HG02759 (cell line): ENCODE results near the gene BHLHE23.

Source experiments
- ATAC-seq: cut with Tn5 transposase; IDR thresholded peaks from one replicate; pipeline ENCODE4 v1.9.1; 2021; ENCODE audit warnings: mild to moderate bottlenecking, moderate library complexity; ENCODE audit not compliant: unreplicated experiment

Gene BHLHE23

DNA sequence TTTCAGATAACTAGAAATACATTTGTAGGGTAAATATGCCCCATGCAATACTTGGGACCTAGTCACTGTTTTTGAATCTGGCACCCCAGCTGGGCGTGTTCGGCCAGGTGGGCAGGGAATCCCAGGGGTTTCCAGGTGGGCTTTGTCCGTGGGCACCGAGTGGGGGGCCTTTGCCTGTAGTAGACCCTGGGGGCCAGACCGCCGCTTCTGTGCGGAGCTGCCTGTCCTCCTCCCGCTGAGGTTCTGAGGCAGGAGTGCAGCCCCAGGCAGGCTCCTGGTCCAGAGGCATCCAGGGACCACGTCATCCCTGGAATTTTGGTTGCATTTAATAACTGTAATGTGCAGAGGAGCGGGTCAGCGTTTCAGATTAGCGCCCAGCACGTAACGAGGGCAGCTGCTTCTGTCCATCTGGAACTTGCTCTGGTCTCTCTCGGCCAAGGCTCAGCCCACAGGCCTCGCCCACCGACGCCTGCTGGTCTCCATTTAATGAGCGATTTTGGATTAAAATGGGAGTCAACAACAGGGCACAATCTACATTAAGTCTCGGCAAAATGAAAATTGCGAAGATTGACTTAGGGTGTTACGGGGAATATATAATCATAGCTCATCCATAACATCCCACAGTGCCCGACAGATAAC lies 12.8 kb downstream of the BHLHE23 start:
- ATAC-seq: no peak

DNA sequence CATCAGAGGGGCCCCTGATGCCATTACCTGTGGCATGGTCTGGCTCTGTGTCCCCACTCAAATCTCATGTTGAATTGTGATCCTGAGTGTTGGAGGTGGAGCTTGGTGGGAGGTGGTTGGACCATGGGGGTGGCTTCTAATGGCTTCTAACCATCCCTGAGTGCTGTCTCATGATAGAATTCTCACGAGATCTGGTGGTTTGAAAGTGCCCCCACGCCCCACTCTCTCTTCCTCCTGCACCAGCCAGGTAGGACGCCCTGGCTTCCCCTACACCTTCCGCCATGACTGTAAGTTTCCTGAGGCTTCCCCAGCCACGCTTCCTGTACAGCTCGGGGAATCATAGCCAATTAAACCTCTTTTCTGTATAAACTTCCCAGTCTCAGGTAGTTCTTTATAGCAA lies 14.9 kb downstream of the BHLHE23 start:
- ATAC-seq: no peak

- ATAC-seq: no peak
These were observed 15.5 kb downstream of the BHLHE23 start for GRCh38 chr20:62991196-62991807.

- no peak for ATAC-seq
These were observed 16.4 kb downstream of the BHLHE23 start for GRCh38 chr20:62990306-62990825.

DNA sequence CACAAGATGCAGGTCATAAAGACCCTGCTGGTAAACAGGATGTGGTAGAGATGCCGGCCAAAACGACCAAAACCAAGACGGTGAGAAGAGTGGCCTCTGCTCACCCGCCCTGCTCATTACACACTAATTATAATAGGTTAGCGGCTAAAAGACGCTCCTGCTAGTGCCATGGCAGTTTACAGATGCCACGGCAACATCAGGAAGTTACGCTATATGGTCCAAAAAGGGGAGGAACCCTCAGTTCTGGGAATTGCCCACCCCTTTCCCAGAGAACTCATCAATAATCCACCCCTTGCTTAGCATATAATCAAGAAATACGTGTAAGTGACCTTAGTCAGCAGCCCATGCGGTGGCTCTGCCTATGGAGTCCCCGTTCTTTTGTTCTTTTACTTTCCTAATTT lies 17.6 kb downstream of the BHLHE23 start:
- no peak for ATAC-seq

- no peak for ATAC-seq
These were observed 19.6 kb downstream of the BHLHE23 start for GRCh38 chr20:62987114-62987513.

GRCh38 chr20:62986257-62986800 lies 20.4 kb downstream of the BHLHE23 start:
- ATAC-seq: no peak

DNA sequence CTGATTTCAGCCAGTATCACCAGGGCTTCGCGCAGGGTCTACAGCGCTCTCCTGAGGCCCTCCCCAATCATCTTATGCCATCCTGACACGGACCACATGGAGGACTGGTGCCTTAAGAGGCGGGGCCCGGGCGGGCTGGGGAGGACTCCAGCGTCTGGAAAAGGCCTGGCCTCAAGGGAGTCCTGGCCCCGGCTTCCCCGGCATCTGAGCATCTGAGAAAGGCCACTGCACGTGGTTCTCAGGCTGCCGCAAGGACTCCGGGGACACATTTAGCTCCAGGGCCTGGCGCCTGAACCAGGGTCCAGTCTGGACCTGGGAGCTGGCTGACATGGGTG lies 21.4 kb downstream of the BHLHE23 start:
- no peak for ATAC-seq

DNA sequence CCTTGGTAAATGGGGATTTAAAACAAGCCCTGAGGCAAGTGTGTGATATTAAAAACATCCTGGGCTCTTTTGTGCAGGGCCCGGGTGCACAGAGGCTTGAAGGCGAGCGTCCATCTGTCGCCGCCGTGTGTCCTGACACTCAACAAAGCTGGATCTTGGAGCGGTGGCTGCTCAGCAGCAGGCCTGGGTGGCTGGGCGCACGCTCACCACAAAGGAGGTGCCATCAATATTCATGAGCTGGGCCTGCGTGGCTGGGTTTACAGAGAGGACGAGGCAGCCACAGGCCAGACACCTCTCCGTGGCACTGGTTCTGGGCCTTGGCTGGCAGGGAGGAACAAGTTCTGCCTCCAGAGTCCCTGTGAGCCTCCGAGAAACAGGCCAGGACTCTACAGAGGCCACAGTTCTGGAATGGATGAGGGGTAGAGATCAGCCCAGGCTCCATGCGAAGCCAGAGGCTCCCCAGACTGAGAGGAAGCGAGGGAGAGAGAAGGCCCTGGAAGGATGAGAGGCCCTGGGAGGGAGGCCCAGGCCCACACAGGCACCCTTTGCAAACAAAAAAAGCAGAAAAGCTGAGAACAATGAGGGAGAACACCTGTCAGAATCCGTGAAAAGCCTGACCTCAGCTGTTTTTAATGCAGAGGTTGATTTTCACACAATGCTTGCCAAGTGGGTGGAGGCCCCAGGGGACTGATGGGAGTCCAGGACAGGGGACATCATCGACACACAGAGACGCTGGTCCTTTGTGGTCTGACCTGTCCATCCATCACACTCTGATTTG lies 21.9 kb downstream of the BHLHE23 start:
- no peak for ATAC-seq

- no peak for ATAC-seq
These were observed 23.6 kb downstream of the BHLHE23 start for GRCh38 chr20:62983210-62983609.

GRCh38 chr20:62982124-62983075 lies 24.4 kb downstream of the BHLHE23 start:
- ATAC-seq: no peak

DNA sequence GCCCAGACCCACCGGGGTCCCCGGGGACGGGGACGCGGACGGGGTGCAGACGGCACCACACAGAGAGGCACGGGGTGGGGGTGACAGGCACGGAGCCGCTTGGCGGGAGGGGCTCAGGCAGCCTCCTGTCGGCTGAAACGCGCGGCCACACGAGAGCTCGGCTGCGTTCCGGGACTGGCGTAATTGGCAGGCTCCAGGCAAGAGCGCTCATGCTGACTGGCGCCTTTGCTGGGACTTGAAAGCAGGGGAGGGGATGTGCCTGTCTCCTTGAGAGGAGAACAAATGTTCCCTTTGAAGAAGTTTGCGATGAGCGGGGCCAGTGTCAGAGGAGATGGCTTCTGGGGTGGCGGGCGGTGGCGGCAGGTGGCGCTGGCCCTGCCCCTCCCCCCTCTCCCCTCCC lies 25.8 kb downstream of the BHLHE23 start:
- no peak for ATAC-seq

DNA sequence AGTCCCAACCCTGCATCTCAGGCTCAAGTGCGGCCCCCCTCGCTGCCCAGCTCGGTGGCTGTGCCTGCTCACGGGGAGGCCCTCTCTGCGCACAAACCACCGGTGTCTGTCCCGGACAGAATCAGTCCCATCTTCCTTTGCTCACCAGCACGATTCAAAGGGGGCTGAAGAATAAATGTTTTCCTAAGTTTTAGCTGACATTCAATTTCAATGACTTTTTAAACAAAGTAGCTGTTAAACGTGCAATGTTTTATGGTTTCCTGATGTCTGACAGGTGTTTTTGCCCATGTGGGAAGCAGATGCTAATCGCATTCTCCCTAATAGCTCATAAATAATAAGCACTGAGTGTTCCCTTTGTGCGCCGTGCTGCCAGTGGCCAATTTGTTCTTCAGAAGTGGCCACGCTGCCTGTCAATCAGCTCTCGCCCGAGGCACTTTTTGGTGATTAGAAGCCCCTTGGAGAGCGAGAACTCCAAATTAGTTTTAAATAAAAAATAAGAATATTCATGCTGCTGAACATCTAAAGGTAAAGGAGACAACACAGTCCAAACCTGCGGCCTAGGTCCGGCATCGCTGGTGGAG lies 26.3 kb downstream of the BHLHE23 start:
- no peak for ATAC-seq

- ATAC-seq: no peak
These were observed 26.8 kb downstream of the BHLHE23 start for GRCh38 chr20:62979876-62980373.

- ATAC-seq: no peak
These were observed 27.5 kb downstream of the BHLHE23 start for GRCh38 chr20:62979310-62979709.

DNA sequence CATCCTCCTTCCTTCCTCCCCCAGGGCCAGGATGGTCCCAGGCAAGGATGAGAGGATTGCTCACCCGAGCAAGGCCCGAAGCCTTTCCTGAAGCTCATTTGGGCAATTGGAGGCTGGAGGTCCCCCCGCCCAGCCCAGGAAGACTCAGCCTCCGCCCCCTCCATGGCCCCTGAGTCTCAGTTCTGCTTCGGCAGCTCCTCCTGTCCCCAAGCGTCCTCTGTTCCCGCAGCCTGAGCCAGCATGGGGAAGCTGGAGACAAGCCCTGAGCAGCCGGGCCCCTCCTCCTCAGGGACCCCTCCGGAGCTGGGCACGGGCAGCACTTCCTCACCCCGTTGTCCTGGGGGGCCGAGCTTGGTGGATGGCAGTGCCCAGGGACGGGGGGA lies 28.2 kb downstream of the BHLHE23 start:
- ATAC-seq: no peak

DNA sequence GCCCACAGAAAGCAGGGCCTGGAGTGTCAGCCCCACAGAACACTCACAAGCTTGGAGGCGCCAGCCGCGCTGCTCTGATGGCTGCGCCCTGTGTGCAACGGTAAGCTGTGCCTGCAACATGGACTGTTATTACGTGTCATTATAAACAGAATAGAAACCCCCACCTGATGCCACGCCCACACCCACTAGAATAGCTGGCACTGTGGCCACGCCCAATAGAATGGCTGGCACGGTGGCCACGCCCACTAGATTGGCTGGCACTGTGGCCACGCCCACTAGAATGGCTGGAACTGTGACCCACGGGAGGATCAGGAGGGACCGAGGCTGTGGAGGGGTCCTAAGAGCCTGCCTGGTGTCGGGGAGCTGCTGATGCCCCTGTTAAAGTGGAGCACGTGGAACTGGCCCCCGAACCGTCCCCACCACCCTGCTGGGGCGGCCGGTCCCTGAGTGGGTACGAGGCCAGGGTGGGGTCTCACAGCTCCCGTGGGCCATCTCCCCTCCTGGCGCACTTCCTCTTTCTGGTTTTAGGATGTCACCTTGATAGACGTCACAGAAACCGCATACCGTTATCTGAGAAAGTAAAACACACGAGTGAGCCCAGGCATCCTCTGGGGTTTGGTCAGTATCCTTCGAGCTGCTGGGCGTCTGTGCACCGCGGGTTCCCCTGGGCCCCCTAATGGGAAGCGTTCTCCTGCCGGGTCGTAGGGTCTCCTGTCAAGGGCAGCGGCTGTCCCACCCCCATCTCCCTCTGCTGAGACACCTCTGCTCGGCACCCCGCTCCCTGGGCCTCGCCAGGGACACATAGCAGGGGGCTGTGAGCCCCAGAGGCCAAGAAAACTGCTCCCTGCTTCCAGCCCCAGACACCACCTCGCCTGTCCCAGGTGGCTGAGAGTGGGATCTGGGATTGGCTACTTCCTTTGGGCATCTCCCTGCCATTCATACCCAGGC lies 28.9 kb downstream of the BHLHE23 start:
- peak; percentile 73 for ATAC-seq

DNA sequence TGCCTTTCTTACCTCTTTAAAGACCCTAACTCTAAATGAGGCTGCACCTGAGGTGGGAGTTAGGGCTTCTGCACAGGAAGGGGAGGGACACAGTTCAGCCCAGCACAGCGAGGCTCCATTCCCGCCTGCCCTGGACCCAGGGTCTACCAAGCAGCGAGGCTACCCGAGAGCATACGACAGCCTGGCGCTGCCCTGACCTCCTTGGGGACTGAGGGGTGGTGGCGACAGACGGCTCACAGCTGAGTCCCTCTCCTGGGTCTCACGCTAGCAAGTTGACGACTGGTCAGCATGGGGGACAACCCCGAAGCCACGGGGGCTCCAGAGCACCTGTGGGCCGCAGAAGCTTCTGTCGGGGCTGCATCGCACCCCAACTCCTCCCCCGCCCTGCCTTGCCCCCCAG lies 29.9 kb downstream of the BHLHE23 start:
- ATAC-seq: no peak
